ENCODE results near the gene YPEL2.

- TF ChIP-seq, protein P1, sequence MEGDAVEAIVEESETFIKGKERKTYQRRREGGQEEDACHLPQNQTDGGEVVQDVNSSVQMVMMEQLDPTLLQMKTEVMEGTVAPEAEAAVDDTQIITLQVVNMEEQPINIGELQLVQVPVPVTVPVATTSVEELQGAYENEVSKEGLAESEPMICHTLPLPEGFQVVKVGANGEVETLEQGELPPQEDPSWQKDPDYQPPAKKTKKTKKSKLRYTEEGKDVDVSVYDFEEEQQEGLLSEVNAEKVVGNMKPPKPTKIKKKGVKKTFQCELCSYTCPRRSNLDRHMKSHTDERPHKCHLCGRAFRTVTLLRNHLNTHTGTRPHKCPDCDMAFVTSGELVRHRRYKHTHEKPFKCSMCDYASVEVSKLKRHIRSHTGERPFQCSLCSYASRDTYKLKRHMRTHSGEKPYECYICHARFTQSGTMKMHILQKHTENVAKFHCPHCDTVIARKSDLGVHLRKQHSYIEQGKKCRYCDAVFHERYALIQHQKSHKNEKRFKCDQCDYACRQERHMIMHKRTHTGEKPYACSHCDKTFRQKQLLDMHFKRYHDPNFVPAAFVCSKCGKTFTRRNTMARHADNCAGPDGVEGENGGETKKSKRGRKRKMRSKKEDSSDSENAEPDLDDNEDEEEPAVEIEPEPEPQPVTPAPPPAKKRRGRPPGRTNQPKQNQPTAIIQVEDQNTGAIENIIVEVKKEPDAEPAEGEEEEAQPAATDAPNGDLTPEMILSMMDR (conservative IDR thresholded peaks at IDR 0.05 in 1 of 2, IDR thresholded peaks at IDR 0.05 in 1 of 2; ENCODE audit: low read depth in 1 of 2, low read length in 2 of 2): no peak
- TF ChIP-seq EZH2 (IDR thresholded peaks at IDR 0.05; ENCODE audit: low read length, missing control alignments): no peak
Measured at GRCh38 chr17:59315866-59316265, 15.6 kb upstream of the YPEL2 start.
